GM21360 (cell line): Measurements from ENCODE around the gene GSG1L2.
"Not testable (repeated sequence)": the region's sequence is repeated elsewhere in the genome, so short reads cannot be mapped to it uniquely, and the experiment has no call there.

Experiments used
- ATAC-seq: cut with Tn5 transposase; IDR thresholded peaks from one replicate; pipeline ENCODE4 v1.9.1; 2021; ENCODE audit warnings: mild to moderate bottlenecking, moderate library complexity; ENCODE audit not compliant: unreplicated experiment

The GSG1L2 gene

DNA sequence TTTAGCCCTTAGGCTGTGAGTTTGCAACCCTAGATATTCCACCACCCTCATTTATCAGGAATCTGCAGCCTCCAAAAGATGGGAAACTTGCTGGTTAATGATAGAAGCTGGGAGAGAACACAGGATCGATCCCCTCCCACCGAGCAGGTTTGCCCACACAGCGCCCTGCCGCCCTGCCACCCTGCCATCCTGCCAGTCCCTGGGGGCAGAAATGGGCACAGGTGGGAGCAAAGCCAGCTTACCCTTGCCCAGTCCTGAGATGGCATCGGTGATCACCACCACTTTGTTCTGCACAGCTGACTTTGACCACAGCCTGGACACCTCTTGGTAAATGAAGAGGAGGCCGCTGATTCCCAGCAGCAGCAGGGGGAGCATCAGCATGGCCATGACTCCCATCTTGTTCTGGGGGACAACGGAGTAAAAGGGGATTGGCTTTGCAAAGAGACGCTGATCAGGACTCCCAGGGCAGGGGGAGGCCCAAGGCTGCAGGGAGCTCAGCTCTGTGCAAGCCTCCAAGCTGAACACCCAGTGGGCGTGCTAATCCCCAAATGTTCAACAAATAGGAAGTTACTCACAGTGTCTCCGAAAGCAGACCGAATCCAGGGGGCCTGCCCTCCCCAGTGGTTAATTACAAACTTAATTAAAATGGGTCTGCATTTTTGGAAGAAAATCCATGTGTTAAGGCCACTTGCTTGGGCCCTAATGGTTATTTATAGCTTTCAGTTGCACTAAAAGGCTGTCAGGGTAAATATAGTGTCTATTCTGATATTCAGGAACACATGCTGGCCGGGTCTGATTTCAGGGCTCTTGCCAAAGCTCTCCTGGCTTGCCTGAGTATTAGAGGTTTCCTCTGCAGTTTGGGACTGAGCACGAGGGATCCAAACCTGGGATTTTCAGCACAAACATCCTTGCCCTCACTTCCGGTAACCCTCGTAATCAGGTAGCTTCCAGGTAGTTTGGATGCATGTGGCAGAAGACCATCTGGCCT is 30.7 kb downstream of the GSG1L2 start, which contains the start of gene DHRS7C:
DHRS7C (minus strand) TSS at position 704 of the 988 bp plus-strand sequence; CDS start at position 396, 308 bp downstream.
- ATAC-seq: no peak

DNA sequence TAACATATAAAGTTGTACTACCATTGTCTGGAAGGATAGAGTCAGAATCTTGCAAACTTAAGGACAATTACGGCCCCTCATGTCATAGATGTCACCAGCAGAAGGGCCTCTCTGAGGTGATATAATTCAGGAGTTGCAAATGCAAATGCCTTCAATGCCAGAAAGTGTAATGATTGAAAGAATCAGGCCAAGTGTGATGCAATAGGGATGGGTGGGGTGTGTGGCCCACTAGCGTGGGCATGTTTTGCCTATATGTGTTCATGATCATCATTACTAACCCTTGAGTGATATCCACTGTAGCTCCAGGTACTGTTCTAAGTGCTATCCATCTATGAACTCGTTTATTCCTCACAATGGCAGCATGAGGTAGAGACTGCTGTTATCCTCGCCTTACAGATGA is 31.6 kb downstream of the GSG1L2 start:
- ATAC-seq: no peak

DNA sequence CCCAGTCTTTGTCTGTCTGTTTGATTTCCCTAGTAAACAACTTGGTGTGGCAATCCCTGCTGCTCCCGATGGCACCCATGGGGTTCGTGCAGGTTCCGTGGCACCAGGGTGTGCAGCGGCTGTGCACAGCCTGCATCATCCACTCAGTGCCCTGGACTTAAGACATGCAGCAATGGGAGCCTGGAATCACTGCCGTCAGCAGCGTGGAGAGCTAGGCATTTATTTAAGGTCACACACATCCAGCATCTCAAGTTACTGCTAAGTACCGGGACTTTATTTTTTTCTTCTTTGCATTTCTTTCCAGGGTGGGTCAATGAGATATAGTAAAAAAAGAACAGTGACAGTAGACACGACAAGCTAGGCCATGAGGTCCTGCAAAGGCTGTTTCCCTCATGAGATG is 33.3 kb downstream of the GSG1L2 start:
- no peak for ATAC-seq

DNA sequence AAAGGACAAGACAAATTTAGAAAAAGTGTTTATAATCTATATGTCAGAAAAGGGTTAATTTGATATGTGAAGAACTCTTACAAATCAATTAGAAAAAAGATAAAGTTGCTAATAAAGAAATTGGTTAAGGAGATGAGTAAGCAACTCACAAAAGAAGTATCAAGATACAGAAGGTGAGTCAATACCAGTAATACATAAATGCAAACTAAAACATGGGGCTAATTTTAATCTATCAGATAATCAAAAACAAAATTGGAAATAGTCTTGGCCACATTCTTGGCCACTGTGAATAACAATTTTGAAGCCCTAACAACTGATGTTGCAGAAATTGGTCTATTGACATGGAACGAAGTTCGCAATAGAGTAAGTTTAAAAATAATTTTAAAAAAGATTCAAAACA is 37.3 kb downstream of the GSG1L2 start:
- ATAC-seq: no peak

DNA sequence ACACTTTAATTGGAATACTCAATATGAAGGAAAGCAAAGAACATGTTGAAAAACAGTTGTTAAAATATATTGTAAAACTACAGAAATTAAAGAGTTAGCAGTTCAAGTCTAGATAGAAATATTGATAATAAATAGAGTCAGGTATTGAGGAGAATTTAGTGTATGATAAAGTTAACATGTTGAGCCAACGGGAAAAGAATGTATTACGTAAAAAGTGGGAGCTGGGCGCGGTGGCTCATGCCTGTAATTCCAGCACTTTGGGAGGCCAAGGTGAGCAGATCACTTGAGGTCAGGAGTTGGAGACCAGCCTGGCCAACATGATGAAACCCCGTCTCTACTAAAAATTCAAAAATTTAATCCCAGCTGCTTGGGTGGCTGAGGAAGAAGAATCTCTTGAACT is 38.4 kb downstream of the GSG1L2 start:
- ATAC-seq: not testable (repeated sequence)

DNA sequence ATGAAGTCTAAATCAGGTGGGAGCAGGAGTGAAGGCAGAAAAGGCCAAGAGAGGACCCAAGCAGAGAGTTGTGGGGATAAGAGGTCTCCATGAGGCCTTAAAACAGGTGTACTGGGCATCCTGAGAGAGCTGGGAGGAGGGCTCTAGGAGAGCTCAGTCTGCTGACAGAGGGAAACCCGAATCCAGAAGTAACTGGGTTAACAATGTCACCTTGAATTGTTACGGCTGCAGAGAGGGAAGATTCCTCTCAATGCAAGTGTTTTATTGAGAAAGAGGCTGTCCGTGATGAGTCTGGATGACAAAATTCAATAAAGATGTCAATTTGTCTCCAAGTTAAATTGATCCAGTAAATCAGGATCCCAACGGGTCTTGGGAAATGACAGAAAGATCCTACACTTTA is 38.8 kb downstream of the GSG1L2 start:
- ATAC-seq: no peak

DNA sequence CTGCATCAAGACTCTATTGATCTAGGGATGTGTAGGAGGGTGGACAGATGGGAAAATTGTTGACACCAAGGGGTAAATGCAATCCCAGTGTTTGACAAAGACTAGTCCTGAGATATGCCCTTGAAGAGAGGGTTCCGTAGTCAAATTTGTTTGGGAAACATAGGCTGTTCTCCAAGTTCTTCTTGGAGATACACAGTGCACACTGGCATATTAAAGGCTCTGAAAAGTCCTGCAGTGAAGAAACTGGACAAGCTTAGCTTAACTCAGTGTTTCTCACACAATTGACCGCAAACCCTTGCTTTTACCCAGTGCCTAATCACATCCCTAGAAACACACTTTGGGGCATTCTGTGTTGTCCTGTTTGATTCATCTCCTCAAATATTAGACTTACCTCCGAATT is 41.3 kb downstream of the GSG1L2 start:
- ATAC-seq: no peak

DNA sequence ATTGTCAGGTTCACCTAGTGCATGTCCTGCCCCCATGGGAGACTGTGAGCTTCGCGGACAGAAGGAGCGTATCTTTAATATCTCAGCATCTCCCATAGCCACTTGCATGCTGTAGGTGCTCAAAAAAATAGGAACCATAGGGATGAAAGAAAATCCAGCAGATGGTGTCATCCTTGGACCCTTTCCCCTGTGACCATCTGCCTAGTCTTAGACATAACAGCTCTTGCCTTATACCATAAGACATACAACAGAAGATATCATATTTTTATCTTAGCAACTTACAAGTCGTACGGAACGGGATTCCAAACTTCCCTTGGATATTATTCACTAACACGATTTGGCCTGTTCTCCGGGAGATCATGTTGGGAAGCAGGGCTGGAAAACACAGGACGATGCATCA is 45.0 kb downstream of the GSG1L2 start:
- ATAC-seq: no peak

DNA sequence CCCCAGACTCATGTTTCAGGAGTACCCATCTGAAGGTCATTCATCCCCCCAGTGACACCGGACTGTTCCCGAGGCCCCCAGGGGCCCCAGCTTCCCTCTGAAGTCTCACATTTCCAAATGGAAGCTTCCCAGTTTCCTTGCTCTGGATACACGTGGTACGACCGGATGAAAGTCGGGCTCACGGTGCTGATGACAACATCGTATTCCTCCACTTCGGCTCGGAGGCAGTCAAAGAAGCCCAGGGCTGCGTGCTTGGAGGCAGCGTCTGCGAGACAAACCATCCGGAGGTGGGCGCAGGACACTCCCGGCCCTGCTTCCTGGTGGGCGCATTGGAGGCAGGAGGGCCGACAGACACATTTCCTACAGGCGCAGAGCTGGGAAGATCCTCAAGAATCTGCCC is 49.2 kb downstream of the GSG1L2 start:
- no peak for ATAC-seq

DNA sequence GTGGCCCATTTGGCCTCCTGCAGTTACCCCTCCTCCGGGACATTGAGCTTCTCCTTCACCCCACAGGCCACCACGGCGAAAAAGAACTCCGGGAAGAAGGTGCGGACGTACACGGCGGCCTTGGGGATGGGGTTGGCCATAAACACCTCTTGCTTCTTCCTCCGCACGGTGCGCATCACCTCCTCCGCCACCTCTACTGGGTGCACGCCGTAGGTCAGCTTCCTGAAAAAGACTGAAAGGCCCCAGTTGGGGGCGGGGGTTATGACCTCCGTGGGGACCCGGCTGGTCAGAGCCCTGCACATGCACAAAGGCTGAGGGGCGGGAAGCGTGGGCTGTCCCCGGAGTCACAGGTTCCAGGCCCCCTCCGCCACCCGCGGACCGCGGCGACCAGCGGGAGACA is 50.4 kb downstream of the GSG1L2 start:
- no peak for ATAC-seq

DNA sequence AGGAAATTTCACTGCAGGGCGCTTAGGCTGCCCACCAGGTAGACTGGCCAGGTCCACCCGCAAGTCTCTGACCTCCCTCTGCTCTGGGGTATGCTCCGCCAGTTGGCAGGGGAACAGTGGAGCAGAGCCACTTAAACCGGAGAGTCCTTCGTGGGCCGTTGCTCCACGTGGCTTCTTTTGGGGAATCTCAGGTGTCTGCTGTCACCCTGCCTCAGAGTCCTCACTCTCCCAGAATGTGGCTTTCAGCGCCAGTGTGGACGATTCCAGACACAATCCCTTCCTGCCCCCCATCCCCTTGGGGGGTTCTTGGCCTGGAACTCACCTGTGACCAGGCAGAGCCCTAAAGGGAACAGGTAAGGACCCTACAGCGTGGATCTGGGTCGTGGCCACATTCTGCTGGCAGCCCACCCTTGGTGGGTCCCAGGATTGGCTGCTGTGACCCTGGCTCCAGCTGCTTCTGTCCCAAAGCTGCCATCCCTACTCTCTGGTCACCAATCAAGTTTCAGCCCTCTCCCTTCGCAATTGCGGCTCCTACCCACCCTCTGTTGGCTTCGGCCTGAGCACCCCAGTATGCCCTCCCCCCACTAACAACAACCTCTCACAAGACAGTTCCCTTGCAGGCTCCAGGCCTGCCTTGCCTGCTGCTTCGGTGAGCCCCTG is 52.7 kb downstream of the GSG1L2 start:
- no peak for ATAC-seq

DNA sequence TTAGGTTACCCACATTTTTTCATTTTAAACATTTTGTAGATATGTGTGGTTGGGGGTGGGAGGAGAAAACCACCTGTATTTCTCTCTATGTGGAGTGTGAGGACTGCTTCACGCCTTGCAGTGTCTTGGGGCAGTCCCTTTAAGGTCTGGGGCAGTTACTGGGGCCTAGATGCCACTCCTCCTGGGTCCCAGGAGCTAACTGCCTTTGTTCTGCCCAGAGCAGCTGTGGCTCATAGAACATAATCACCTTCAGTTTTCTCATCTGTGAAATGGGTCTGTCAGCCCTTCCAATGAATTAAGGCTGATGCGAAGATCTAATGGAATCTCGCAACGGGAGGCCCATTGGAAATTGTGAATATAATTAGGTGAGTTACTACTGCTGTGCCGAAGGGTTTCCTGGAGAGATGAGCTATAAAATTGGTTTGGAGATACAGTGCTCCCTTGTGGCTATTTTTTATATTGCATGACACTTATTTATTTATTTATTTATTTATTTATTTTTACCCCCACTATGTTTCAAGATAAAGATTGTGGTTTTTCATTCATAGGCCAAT is 53.4 kb downstream of the GSG1L2 start:
- no peak for ATAC-seq

DNA sequence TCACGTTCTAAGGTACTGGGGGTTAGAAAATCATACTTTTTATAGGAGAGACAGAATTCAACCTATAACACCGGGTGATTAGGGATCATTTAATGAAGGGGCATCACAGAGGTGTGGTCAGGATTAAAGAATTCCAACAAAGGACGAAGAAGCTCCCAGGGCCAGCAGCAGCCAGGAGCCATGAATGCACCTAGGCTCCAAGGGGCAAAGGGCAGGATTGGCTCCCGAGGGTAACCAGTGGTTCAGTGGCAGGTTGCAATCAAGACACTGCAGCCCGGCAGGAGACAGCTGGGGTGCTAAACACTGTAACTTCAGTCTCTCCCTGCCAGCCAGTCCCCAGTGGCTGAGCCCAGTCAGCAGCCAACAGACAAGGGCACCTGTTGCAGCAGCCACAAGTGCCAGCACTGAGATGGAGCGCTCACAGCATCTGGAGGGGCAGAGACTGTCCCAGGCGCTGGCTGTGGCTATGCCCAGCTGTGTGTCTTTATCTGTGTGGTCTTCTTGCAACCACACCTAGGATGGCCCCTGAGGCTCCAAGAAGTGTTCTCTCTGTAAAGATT is 54.4 kb downstream of the GSG1L2 start:
- no peak for ATAC-seq

DNA sequence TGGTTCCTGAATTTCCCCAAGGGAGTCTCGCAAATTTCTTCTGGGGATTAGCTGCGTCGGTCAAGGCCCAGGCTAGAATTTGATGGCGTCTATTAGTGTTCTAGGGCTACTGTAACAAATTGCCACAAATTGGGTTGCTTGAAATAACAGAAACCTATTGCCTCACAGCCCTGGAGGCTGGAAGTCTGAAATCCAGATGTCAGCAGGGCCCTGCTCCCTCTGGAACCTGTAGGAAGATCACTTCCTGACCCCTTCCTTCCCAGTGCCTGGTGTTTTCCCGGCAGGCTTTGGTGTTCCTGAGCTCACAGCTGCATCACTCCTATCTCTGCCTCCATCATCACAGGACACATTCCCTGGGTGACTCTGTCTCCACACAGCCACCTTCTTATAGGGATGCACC is 54.9 kb downstream of the GSG1L2 start:
- no peak for ATAC-seq

DNA sequence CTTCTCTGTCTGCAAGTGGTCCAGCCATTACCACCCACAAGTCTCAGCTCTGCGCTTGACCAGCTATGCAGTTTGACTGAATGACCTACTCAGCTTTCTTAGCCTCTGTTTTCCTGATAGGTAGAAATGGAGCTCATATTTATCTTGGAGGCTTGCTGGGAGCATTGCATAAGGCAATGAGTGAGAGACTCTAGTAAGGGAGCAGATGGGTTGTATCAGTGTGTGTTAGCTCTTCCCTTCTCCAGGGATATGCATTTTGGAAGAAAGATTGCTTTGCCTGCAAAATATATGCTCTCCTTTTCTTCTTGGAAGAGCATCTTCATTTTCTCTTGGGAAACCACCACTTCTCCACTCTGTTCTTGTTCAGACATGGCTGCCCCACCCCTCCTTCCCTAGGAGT is 56.6 kb downstream of the GSG1L2 start:
- no peak for ATAC-seq

DNA sequence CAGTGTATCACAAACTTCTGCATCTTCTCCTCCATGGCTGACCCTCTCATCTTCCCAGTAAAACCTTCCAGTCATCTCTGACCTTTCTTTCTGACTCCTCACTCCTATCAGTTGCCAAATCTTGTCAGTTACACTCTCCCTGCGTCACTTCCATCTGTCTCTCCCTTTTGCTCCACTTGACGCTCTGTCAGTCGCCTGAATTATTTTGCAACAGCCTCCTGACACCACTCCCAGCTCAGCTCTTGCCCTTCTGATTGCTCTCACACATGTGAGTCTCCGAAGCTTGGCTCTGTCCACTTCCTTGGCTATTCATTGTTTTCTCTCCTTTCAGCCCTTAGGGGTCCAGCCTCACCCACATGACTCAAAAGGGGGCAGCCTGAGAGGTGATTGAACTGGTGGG is 58.2 kb downstream of the GSG1L2 start:
- ATAC-seq: no peak

DNA sequence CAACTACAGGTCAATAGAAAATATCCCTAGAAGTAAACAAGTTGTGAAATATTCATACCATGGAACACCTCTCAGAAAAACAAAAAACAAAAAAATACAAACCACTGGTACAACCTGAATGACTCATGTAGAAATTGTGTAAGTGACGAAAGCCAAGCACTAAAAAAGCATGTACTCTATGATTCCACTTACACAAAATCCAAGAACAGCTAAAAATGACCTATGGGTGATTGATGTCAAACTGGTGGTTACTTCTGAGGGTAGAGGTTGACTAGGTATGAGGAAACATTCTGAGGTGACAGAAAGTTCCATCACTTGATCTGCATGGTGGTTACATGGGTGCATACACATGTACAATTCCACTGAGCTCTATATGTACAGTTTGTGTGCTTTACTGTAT is 61.6 kb downstream of the GSG1L2 start:
- no peak for ATAC-seq

DNA sequence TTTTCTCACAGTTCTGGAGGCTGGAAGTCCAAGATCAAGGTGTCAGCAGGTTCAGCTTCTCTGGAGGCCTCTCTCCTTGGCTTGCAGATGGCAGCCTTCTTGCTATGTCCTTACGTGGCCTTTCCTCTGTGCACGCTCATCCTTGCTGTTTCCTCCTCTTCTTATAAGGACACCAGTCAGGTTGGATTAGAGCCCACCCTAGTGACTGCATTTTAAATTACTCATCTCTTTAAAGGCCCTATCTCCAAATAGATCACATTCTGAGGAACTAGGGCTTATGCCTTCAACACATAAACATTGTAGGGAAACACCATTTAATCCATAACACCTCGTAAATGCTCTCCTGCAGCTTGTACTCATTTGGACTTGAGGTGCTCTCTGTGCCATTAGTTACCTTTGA is 66.8 kb downstream of the GSG1L2 start:
- no peak for ATAC-seq
